HG02852 (cell line): ENCODE results near the gene SEC22A.

Experiments used
- ATAC-seq: cut with Tn5 transposase; IDR thresholded peaks from one replicate; pipeline ENCODE4 v1.9.1; 2021; ENCODE audit warnings: mild to moderate bottlenecking, moderate library complexity; ENCODE audit not compliant: unreplicated experiment

The SEC22A gene

GRCh38 chr3:123286308-123287023, 84.7 kb downstream of the SEC22A start:
- ATAC-seq, result no peak

GRCh38 chr3:123287051-123287961, 85.6 kb downstream of the SEC22A start:
- no peak for ATAC-seq

GRCh38 chr3:123287962-123288302, 86.2 kb downstream of the SEC22A start:
- ATAC-seq, result no peak

- ATAC-seq, result no peak
Measured at GRCh38 chr3:123289391-123290106, 87.8 kb downstream of the SEC22A start.

- ATAC-seq, result no peak
Measured at GRCh38 chr3:123290107-123290930, 88.6 kb downstream of the SEC22A start.

GRCh38 chr3:123290962-123291361, 89.2 kb downstream of the SEC22A start:
- no peak for ATAC-seq

GRCh38 chr3:123291404-123291803, 89.7 kb downstream of the SEC22A start:
- ATAC-seq, result no peak

- no peak for ATAC-seq
Measured at GRCh38 chr3:123292321-123293310, 90.9 kb downstream of the SEC22A start.

- no peak for ATAC-seq
Measured at GRCh38 chr3:123294296-123294938, 92.7 kb downstream of the SEC22A start.

GRCh38 chr3:123295171-123295900, 93.6 kb downstream of the SEC22A start:
- no peak for ATAC-seq

- no peak for ATAC-seq
Measured at GRCh38 chr3:123295901-123296250, 94.1 kb downstream of the SEC22A start.

- no peak for ATAC-seq
Measured at GRCh38 chr3:123296261-123296660, 94.5 kb downstream of the SEC22A start.

GRCh38 chr3:123296836-123297626, 95.3 kb downstream of the SEC22A start:
- no peak for ATAC-seq

- no peak for ATAC-seq
Measured at GRCh38 chr3:123297627-123297899, 95.8 kb downstream of the SEC22A start.

GRCh38 chr3:123298903-123299302, 97.2 kb downstream of the SEC22A start:
- no peak for ATAC-seq

- ATAC-seq, result no peak
Measured at GRCh38 chr3:123299581-123299980, 97.8 kb downstream of the SEC22A start.

- no peak for ATAC-seq
Measured at GRCh38 chr3:123300056-123300455, 98.3 kb downstream of the SEC22A start.

GRCh38 chr3:123300583-123300982, 98.8 kb downstream of the SEC22A start:
- ATAC-seq, result no peak
